ENCODE results near the gene KSR2. TPM values are rescaled to one million over a fixed set of nuclear protein-coding genes. Genes with fewer than 3 reads are reported as not detected.
"Not testable (repeated sequence)": the region's sequence is repeated elsewhere in the genome, so short reads cannot be mapped to it uniquely, and the experiment has no call there.

KSR2 gene
- total RNA-seq, 2 donors from 2014 or later = 0.02 to 0.04 TPM

DNA sequence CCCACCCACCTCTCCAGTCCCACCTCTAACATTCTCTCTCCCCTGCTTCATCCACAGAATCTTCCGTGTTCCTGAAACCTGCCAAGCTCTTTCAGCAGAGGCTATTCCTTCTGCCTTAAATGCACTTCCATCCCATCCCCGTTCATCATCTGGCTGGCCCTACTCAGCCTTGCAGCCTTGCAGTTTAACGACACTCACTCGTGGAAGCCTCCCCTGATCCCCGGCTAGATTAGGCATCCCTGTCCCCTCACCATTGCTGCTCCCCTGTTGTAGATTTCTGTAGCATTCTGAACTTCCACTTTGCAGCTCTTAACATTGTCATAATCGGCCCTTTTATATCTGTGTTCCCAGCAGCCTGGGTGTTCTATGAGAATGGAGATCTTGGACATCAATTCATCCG lies 326.9 kb downstream of the KSR2 start:
- no peak overlapping the region for H3K27ac Mint-ChIP-seq
- ATAC-seq (no peak), DNase-seq (ENCODE audit: low spot score in 2 of 2) (no peak)
- peaks cover 0 to 7% of the 10 kb centered on the region in 2 donors for H3K36me3 Mint-ChIP-seq
- H3K9me3 Mint-ChIP-seq = peaks cover 9 to 12% of the 10 kb centered on the region in 2 donors

- H3K36me3 Mint-ChIP-seq = peaks cover 0 to 7% of the 10 kb centered on the region in 2 donors
- peaks cover 9 to 16% of the 10 kb centered on the region in 2 donors for H3K9me3 Mint-ChIP-seq
- ATAC-seq (no peak), DNase-seq (ENCODE audit: low spot score in 2 of 2) (no peak)
- H3K27ac Mint-ChIP-seq = no peak overlapping the region
Observed at GRCh38 chr12:117640511-117640910, 328.3 kb downstream of the KSR2 start.

- DNase-seq (ENCODE audit: low spot score in 2 of 2) (no peak), ATAC-seq (no peak)
- peaks cover 8 to 21% of the 10 kb centered on the region in 2 donors for H3K9me3 Mint-ChIP-seq
- H3K27ac Mint-ChIP-seq = no peak overlapping the region
- H3K36me3 Mint-ChIP-seq = peaks cover 0 to 13% of the 10 kb centered on the region in 2 donors
Observed at GRCh38 chr12:117629454-117629853, 339.3 kb downstream of the KSR2 start.

DNA sequence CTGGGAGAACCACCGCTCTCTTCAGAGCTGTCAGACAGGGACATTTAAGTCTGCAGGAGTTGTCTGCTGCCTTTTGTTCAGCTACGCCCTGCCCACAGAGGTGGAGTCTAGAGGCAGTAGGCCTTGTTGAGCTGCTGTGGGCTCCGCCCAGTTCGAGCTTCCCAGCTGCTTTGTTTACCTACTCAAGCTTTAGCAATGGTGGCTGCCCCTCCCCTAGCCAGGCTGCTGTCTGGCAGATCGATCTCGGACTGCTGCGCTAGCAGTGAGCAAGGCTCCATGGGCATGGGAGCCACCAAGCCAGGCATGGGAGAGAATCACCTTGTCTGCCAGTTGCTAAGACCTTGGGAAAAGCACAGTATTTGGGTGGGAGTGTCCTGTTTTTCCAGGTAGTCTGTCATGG lies 340.1 kb downstream of the KSR2 start:
- not testable (repeated sequence) for ATAC-seq; DNase-seq (ENCODE audit: low spot score in 2 of 2); H3K27ac Mint-ChIP-seq
- H3K36me3 Mint-ChIP-seq = peaks cover 0 to 12% of the 10 kb centered on the region in 2 donors
- H3K9me3 Mint-ChIP-seq = peaks cover 8 to 18% of the 10 kb centered on the region in 2 donors

- DNase-seq (ENCODE audit: low spot score in 2 of 2) (no peak), ATAC-seq (no peak)
- Mint-ChIP-seq H3K9me3 (peaks cover 5 to 18% of the 10 kb centered on the region in 2 donors), H3K27ac (no peak overlapping the region), H3K36me3 (no peaks in the 10 kb centered on the region)
Observed at GRCh38 chr12:117622741-117623140, 346.0 kb downstream of the KSR2 start.

DNA sequence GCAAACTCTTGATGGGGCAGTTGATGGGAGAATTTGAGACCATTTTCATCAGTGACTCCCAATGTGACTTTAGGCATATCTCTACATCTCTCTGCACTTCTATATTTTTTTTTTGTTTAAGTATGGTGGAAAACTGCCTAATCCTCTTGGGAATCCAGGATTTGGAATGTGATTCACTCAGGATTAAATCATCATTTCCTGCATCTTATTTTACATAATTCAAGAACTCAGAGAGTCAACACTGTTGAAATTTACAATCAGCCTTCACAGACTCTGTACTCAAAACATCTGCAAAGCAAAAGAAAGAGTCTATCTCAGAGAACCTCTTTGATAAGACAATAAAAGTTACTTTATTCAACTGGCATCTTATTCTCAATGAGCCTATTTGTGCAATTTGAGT lies 346.7 kb downstream of the KSR2 start:
- ATAC-seq = no peak
- no peak overlapping the region for H3K27ac Mint-ChIP-seq
- peaks cover 9 to 20% of the 10 kb centered on the region in 2 donors for H3K9me3 Mint-ChIP-seq
- no peaks in the 10 kb centered on the region for H3K36me3 Mint-ChIP-seq
- DNase-seq (ENCODE audit: low spot score in 2 of 2) = no peak

DNA sequence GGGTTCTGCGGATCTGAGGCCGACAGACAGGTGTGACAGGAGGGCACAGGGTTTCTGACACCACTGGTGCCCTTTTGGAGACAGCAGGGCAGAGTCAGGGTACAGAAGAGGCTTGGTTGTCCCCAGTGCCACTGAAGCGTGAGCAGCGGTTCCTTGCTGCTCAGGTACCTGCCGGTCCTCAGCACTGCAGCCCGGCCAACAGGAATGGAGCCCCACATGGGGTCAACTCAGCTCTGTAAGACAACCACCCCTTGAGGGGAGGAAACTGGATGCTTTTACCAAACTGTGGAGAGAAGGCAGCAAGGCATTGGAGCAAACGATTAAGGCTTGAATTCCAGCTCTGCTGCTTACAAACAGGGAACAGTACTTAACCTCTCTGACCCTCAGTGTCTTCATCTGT lies 361.0 kb downstream of the KSR2 start:
- ATAC-seq = no peak
- Mint-ChIP-seq H3K9me3 (peaks cover 3 to 12% of the 10 kb centered on the region in 2 donors), H3K27ac (no peak overlapping the region), H3K36me3 (no peaks in the 10 kb centered on the region)
- no peak for DNase-seq (ENCODE audit: low spot score in 2 of 2)

GRCh38 chr12:117606945-117607344 lies 361.8 kb downstream of the KSR2 start:
- peaks cover 3 to 12% of the 10 kb centered on the region in 2 donors for H3K9me3 Mint-ChIP-seq
- DNase-seq (ENCODE audit: low spot score in 2 of 2) = no peak
- H3K27ac Mint-ChIP-seq = no peak overlapping the region
- ATAC-seq = no peak
- no peaks in the 10 kb centered on the region for H3K36me3 Mint-ChIP-seq

DNA sequence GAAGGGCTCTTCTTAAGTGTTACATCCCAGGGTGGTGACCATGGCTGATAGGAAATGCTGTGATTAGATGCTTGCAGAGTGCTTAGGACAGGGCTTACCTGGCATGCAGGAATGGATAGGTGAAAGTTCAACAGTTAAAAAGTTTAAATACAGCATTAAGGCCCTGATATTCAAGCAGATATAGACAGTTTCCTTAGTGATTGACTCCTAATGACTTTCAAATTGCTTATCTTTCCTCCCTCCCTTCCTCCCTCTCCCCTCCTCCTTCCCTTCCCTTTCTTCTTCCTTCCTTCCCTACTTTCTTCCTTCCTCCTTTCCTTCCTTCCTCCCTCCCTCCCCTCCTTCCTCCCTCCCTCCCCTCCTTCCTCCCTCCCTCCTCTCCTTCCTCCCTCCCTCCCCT lies 362.8 kb downstream of the KSR2 start:
- no peak overlapping the region for H3K27ac Mint-ChIP-seq
- H3K9me3 Mint-ChIP-seq = peaks cover 0 to 8% of the 10 kb centered on the region in 2 donors
- no peaks in the 10 kb centered on the region for H3K36me3 Mint-ChIP-seq
- no peak for ATAC-seq
- no peak for DNase-seq (ENCODE audit: low spot score in 2 of 2)

DNA sequence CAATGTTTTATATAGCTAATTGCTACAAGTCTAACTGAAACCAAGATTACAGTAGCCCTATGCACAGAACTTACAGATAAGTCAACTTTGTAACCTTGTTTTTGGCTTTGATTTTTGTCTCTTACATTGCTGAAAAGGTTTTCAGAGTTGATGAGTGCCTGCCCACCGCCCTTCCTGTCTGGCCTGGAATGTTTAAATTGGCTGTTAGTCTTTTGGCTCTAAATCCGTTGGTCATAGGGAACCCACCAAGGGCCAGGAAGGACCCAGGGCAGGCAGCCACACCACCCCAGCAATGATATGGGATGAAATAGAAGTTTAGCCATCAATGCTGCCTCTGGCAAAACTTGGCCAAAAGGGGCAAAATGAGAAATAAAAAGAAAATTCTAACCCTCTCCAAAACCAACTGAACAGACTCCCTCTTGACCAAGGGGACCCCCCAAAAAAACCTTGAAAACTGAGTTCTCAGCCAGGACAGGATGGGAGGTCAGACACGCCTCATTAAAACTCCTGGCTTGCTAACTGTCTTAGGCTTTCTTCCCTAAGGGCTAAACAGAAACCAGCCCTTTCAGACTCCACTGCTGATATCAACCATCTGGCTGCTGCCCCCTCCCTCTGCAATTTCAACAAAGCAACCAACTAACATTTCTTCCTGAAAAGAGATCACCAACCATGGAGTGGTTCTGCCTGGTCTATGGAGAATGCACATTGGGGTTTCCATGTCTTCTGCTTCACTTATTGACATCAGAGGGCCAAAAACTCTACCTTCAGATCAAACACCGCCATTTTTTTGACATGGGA lies 365.3 kb downstream of the KSR2 start:
- peaks cover 0 to 11% of the 10 kb centered on the region in 2 donors for H3K9me3 Mint-ChIP-seq

DNA sequence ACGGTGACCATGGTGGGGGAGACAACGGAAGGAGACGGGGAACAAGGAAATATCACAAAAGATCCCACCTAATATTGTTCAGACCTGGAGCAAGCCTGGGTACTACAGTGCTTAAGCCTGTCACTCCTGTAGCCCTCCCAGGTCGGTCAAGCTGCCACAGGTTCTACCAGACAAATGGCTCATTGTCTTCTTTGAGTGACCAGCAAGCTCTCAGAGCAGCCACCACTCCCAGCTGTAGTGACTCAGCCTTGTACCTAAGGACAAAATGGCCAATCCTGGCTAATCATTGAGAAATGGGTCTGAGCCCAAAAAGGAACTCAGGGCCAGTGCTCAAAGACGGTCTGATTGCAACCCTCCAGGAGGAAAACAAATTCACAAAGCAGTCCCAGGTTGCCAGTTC lies 368.9 kb downstream of the KSR2 start:
- DNase-seq (ENCODE audit: low spot score in 2 of 2) = no peak
- H3K36me3 Mint-ChIP-seq = no peaks in the 10 kb centered on the region
- H3K27ac Mint-ChIP-seq = no peak overlapping the region
- no peak for ATAC-seq
- peaks cover 2 to 15% of the 10 kb centered on the region in 2 donors for H3K9me3 Mint-ChIP-seq

More for the DNA sequence above, 365.3 kb downstream of the KSR2 start:
- no peak for DNase-seq (ENCODE audit: low spot score in 2 of 2)
- H3K36me3 Mint-ChIP-seq = no peaks in the 10 kb centered on the region
- no peak for ATAC-seq
- H3K27ac Mint-ChIP-seq = no peak overlapping the region

DNA sequence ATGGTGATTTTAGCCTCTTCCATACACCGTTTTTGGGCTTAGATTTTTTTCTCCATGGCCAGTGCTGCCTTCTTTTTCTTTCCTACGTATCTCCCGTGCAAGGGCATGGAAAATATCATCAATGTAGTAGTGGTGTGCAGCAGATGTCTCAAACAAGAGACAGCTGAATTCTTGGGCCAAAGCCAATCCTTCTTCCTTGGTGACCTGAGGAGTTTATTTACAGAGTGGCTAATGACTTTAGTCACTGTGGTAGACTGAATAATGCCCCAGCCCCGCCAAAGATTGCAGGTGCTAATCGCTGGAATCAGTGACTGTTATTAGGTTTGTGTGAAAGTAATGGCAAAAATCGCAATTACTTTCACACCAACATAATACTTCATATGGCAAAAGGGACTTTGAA lies 371.8 kb downstream of the KSR2 start:
- Mint-ChIP-seq H3K27ac (no peak overlapping the region), H3K36me3 (no peaks in the 10 kb centered on the region), H3K9me3 (peaks cover 2 to 15% of the 10 kb centered on the region in 2 donors)
- no peak for ATAC-seq
- DNase-seq (ENCODE audit: low spot score in 2 of 2) = no peak

- ATAC-seq (no peak), DNase-seq (ENCODE audit: low spot score in 2 of 2) (no peak)
- peaks cover 2 to 15% of the 10 kb centered on the region in 2 donors for H3K9me3 Mint-ChIP-seq
- peaks cover 0 to 4% of the 10 kb centered on the region in 2 donors for H3K36me3 Mint-ChIP-seq
- no peak overlapping the region for H3K27ac Mint-ChIP-seq
Observed at GRCh38 chr12:117595751-117596150, 373.0 kb downstream of the KSR2 start.

DNA sequence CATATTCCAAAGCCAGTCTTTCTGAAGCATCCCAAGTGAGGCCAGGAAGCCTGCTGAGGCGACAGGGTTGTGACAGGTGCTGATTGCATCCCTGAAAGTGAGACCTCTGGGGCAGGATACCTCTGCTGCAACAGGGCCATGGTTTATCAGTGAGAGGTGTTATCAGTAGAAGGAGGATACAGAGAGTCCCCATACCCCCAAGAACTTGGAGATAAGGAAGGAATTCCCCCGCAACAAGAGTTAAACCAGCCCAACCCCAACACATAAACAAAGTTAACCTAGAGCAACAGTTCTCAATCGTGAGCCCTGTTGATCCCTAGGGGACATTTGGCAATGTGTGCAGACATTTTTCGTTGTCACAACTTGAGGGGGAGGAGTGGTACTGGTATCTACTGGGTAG lies 374.3 kb downstream of the KSR2 start:
- H3K9me3 Mint-ChIP-seq = peaks cover 6 to 15% of the 10 kb centered on the region in 2 donors
- ATAC-seq = no peak

GRCh38 chr12:117593815-117594400 lies 374.9 kb downstream of the KSR2 start:
- H3K36me3 Mint-ChIP-seq = peaks cover 0 to 13% of the 10 kb centered on the region in 2 donors
- no peak overlapping the region for H3K27ac Mint-ChIP-seq
- peaks cover 5 to 15% of the 10 kb centered on the region in 2 donors for H3K9me3 Mint-ChIP-seq
- DNase-seq (ENCODE audit: low spot score in 2 of 2) (no peak), ATAC-seq (no peak)

More for the DNA sequence above, 374.3 kb downstream of the KSR2 start:
- no peak for DNase-seq (ENCODE audit: low spot score in 2 of 2)
- Mint-ChIP-seq H3K36me3 (peaks cover 0 to 13% of the 10 kb centered on the region in 2 donors), H3K27ac (peak overlapping the region in 1 of 2 donors; percentile 65)

- DNase-seq (ENCODE audit: low spot score in 2 of 2) = no peak
- Mint-ChIP-seq H3K9me3 (peaks cover 3 to 15% of the 10 kb centered on the region in 2 donors), H3K36me3 (peaks cover 0 to 13% of the 10 kb centered on the region in 2 donors), H3K27ac (no peak overlapping the region)
- ATAC-seq = no peak
Observed at GRCh38 chr12:117592588-117593305, 376.0 kb downstream of the KSR2 start.

GRCh38 chr12:117590999-117591398 lies 377.8 kb downstream of the KSR2 start:
- Mint-ChIP-seq H3K9me3 (peaks cover 0 to 3% of the 10 kb centered on the region in 2 donors), H3K27ac (no peak overlapping the region), H3K36me3 (peaks cover 0 to 13% of the 10 kb centered on the region in 2 donors)
- ATAC-seq = no peak
- no peak for DNase-seq (ENCODE audit: low spot score in 2 of 2)
